Skin of body (tissue), 2 donors: ENCODE results near the gene LPA. TPM values are rescaled to one million over a fixed set of nuclear protein-coding genes. Genes with fewer than 3 reads are reported as not detected.
"Not testable (repeated sequence)": the region's sequence is repeated elsewhere in the genome, so short reads cannot be mapped to it uniquely, and the experiment has no call there.

Experiments
- DNase-seq: peaks from one replicate; lab custom pipeline; 2025; lab: John Stamatoyannopoulos, UW
- total RNA-seq: library from RNA; depleted of rRNA; stranded (reverse); fragments of >200 nt; gene quantifications from one replicate; pipeline ENCODE4 v1.2.3, GENCODE V29; 2014

LPA gene
- total RNA-seq, 1 donor from 2014 or later, result not detected

GRCh38 chr6:160667639-160668481 lies 3.8 kb upstream of the LPA start:
- DNase-seq, result no peak

GRCh38 chr6:160662842-160663241 lies 1.2 kb downstream of the LPA start:
- no peak for DNase-seq

GRCh38 chr6:160662429-160662828 lies 1.6 kb downstream of the LPA start:
- no peak for DNase-seq

GRCh38 chr6:160661216-160661615 lies 2.9 kb downstream of the LPA start:
- no peak for DNase-seq

- no peak for DNase-seq
These were observed 4.5 kb downstream of the LPA start for GRCh38 chr6:160659562-160659961.

GRCh38 chr6:160634706-160635105 lies 29.4 kb downstream of the LPA start:
- no peak for DNase-seq

- DNase-seq, result no peak
These were observed 67.9 kb downstream of the LPA start for GRCh38 chr6:160595838-160596832.

GRCh38 chr6:160595297-160595696 lies 68.8 kb downstream of the LPA start:
- DNase-seq, result not testable (repeated sequence)

- no peak for DNase-seq
These were observed 77.7 kb downstream of the LPA start for GRCh38 chr6:160586374-160586773.

GRCh38 chr6:160583794-160584193 lies 80.3 kb downstream of the LPA start:
- no peak for DNase-seq

GRCh38 chr6:160581406-160581805 lies 82.7 kb downstream of the LPA start:
- DNase-seq, result no peak

- not testable (repeated sequence) for DNase-seq
These were observed 85.6 kb downstream of the LPA start for GRCh38 chr6:160578515-160578914.

GRCh38 chr6:160573943-160574342 lies 90.1 kb downstream of the LPA start:
- DNase-seq, result no peak

GRCh38 chr6:160571201-160571600 lies 92.9 kb downstream of the LPA start:
- not testable (repeated sequence) for DNase-seq

- no peak for DNase-seq
These were observed 119.3 kb downstream of the LPA start for GRCh38 chr6:160544802-160545201.

- DNase-seq, result no peak
These were observed 128.8 kb downstream of the LPA start for GRCh38 chr6:160535270-160535669.

GRCh38 chr6:160534050-160534696 lies 129.9 kb downstream of the LPA start:
- peak; percentile 42 for DNase-seq

GRCh38 chr6:160532315-160532714 lies 131.8 kb downstream of the LPA start:
- no peak for DNase-seq

GRCh38 chr6:160531826-160532225 lies 132.2 kb downstream of the LPA start:
- no peak for DNase-seq

- DNase-seq, result not testable (repeated sequence)
These were observed 134.6 kb downstream of the LPA start for GRCh38 chr6:160529524-160529923.

- DNase-seq, result no peak
These were observed 140.9 kb downstream of the LPA start for GRCh38 chr6:160523223-160523622.
